Keratinocyte (primary cell): Measurements from ENCODE around the gene RXRA. TPM values are rescaled to one million over a fixed set of nuclear protein-coding genes. Genes with fewer than 3 reads are reported as not detected.

ENCODE experiments used
- DNase-seq: peaks from one replicate; pipeline ENCODE4 v3.0.0-alpha.2; 2011; ENCODE audit warnings: low read depth, missing footprints, low spot score
- FAIRE-seq: peaks from 2 replicates; lab custom pipeline; 2011; peaks lifted over from hg19 to GRCh38; lab: Jason Lieb, UNC
- H2AFZ ChIP-seq: 2 replicates; pipeline ENCODE4 v1.6.0; 2012; ENCODE audit warnings: low read length, control low read depth, inconsistent platforms; ENCODE audit not compliant: control insufficient read depth
- H3K27ac ChIP-seq: 2 replicates; pipeline ENCODE4 v1.5.1; 2011; ENCODE audit warnings: low read length; ENCODE audit not compliant: control insufficient read depth, insufficient read depth
- H3K27me3 ChIP-seq: 3 replicates; pipeline ENCODE4 v1.6.0; 2011; ENCODE audit warnings: low read length; ENCODE audit not compliant: control insufficient read depth, insufficient read depth; ENCODE audit errors: extremely low read depth
- H3K36me3 ChIP-seq, 2 experiments: 2 replicates in 1 of 2; 3 replicates in 1 of 2; pipeline ENCODE4 v1.5.1; 2011; ENCODE audit warnings: low read length in 2 of 2, mild to moderate bottlenecking in 1 of 2; ENCODE audit not compliant: control insufficient read depth in 2 of 2, insufficient read depth in 2 of 2; ENCODE audit errors: extremely low read depth in 1 of 2
- H3K4me1 ChIP-seq: 3 replicates; pipeline ENCODE4 v1.5.1; 2011; ENCODE audit warnings: low read length; ENCODE audit not compliant: control insufficient read depth, insufficient read depth; ENCODE audit errors: extremely low read depth
- H3K4me2 ChIP-seq: 3 replicates; pipeline ENCODE4 v1.6.0; 2011; ENCODE audit warnings: low read depth, low read length; ENCODE audit not compliant: control insufficient read depth, insufficient read depth; ENCODE audit errors: extremely low read depth
- H3K4me3 ChIP-seq, 3 experiments: fragments of 200-600 bp in 1 of 3; sonication (generic) in 1 of 3; 2 replicates in 2 of 3; 3 replicates in 1 of 3; pipeline ENCODE4 v1.5.1; 2011 to 2016; ENCODE audit warnings: low read length in 3 of 3, mild to moderate bottlenecking in 3 of 3, control low read depth in 2 of 3, inconsistent platforms in 1 of 3, low read depth in 1 of 3, mixed read lengths in 1 of 3, mixed run types in 1 of 3, moderate library complexity in 1 of 3; ENCODE audit not compliant: control insufficient read depth in 2 of 3, insufficient read depth in 2 of 3; ENCODE audit errors: extremely low read depth in 1 of 3
- H3K79me2 ChIP-seq: 2 replicates; pipeline ENCODE4 v1.6.0; 2012; ENCODE audit warnings: low read length; ENCODE audit not compliant: control insufficient read depth, insufficient read depth
- H3K9ac ChIP-seq: 3 replicates; pipeline ENCODE4 v1.6.0; 2011; ENCODE audit warnings: low read length; ENCODE audit not compliant: control insufficient read depth, insufficient read depth; ENCODE audit errors: extremely low read depth
- H3K9me1 ChIP-seq: 3 replicates; pipeline ENCODE4 v1.6.0; 2011; ENCODE audit warnings: low read length; ENCODE audit not compliant: control insufficient read depth, insufficient read depth; ENCODE audit errors: extremely low read depth
- H3K9me3 ChIP-seq: 2 replicates; pipeline ENCODE4 v1.5.1; 2012; ENCODE audit warnings: low read depth, low read length; ENCODE audit not compliant: control insufficient read depth
- H4K20me1 ChIP-seq: 3 replicates; pipeline ENCODE4 v1.6.0; 2011; ENCODE audit warnings: low read length; ENCODE audit not compliant: control insufficient read depth, insufficient read depth; ENCODE audit errors: extremely low read depth
- CTCF ChIP-seq, 3 experiments: IDR thresholded peaks in 1 of 3; conservative IDR thresholded peaks in 1 of 3; optimal IDR thresholded peaks in 1 of 3; 2 replicates in 2 of 3; 3 replicates in 1 of 3; pipeline versions ENCODE3 to v1.5.1; 2011; ENCODE audit warnings: low read length in 3 of 3, mild to moderate bottlenecking in 3 of 3, moderate library complexity in 2 of 3, control low read depth in 1 of 3, inconsistent platforms in 1 of 3; ENCODE audit not compliant: insufficient read depth in 2 of 3; ENCODE audit errors: extremely low read depth in 1 of 3
- EZH2 ChIP-seq: IDR thresholded peaks from one replicate; pipeline ENCODE4 v1.6.1; 2012; ENCODE audit warnings: inconsistent platforms, mild to moderate bottlenecking, low read length, moderate library complexity
- dilution Hi-C: fragments of 300-500 bp; cut with MboI; formaldehyde crosslinking; loops from one replicate; pipeline ENCODE4 v1.7.0; 2020; ENCODE audit warnings: low sequenced_read_pairs; ENCODE audit not compliant: extremely low pct_ligation_motif_present
- polyA plus RNA-seq, 5 experiments: library from polyadenylated mRNA; depleted of rRNA in 3 of 5; stranded (reverse) in 3 of 5; stranded (forward) in 1 of 5; unstranded in 1 of 5; fragments of >200 nt; gene quantifications; 1 replicate in 1 of 5; 2 replicates in 3 of 5; 3 replicates in 1 of 5; pipeline versions ENCODE4 v1.2.1 to v1.2.3, GENCODE V29; 2011 to 2012; ENCODE audit warnings: missing spikeins in 2 of 5, low read depth in 1 of 5, low replicate concordance in 1 of 5

The RXRA gene
- polyA plus RNA-seq, 1 donor (not counting 4 experiments of a cell fraction or from before 2014, with no cell fraction given), result 9.7 TPM

- Histone ChIP-seq H3K27me3 (no peaks in the 10 kb centered on the region), H3K36me3 (no peaks in the 10 kb centered on the region), H4K20me1 (no peaks in the 10 kb centered on the region), H3K4me1 (no peaks in the 10 kb centered on the region), H3K27ac (no peak overlapping the region), H3K79me2 (no peaks in the 10 kb centered on the region), H2AFZ (no peak overlapping the region), H3K4me2 (no peak overlapping the region), H3K4me3 (no peak overlapping the region), H3K9ac (no peak overlapping the region), H3K9me3 (no peaks in the 10 kb centered on the region), H3K9me1 (no peaks in the 10 kb centered on the region)
- no peak for TF ChIP-seq CTCF (optimal IDR thresholded peaks at IDR 0.05 in 1 of 3, IDR thresholded peaks at IDR 0.05 in 1 of 3, conservative IDR thresholded peaks at IDR 0.05 in 1 of 3; ENCODE audit: extremely low read depth in 1 of 3, insufficient read depth in 2 of 3, low read length in 3 of 3)
- no peak for TF ChIP-seq EZH2
- no peak for FAIRE-seq
- dilution Hi-C loops, result no loop called here
- DNase-seq, result no peak
Measured at GRCh38 chr9:134473141-134474054, 147.1 kb downstream of the RXRA start.

- Histone ChIP-seq H3K27ac (no peak overlapping the region), H4K20me1 (no peaks in the 10 kb centered on the region), H3K9me1 (no peaks in the 10 kb centered on the region), H3K9me3 (no peaks in the 10 kb centered on the region), H3K36me3 (no peaks in the 10 kb centered on the region), H3K9ac (no peak overlapping the region), H3K4me2 (no peak overlapping the region), H3K79me2 (no peaks in the 10 kb centered on the region), H2AFZ (no peak overlapping the region), H3K4me3 (no peak overlapping the region), H3K27me3 (no peaks in the 10 kb centered on the region), H3K4me1 (no peaks in the 10 kb centered on the region)
- DNase-seq (no peak), FAIRE-seq (no peak)
- no peak for TF ChIP-seq CTCF (optimal IDR thresholded peaks at IDR 0.05 in 1 of 3, IDR thresholded peaks at IDR 0.05 in 1 of 3, conservative IDR thresholded peaks at IDR 0.05 in 1 of 3; ENCODE audit: extremely low read depth in 1 of 3, insufficient read depth in 2 of 3, low read length in 3 of 3)
- TF ChIP-seq EZH2, result no peak
- dilution Hi-C loops, result no loop called here
Measured at GRCh38 chr9:134474055-134474370, 147.8 kb downstream of the RXRA start.
